Thymus (tissue), 11 donors: ENCODE results near the gene PRKACA. TPM values are rescaled to one million over a fixed set of nuclear protein-coding genes. Genes with fewer than 3 reads are reported as not detected.

Source experiments
- DNase-seq, 9 donors: peaks; one replicate each; pipeline ENCODE4 v3.0.0-alpha.2; 2013; ENCODE audit warnings: low spot score in 9 of 9, low read depth in 6 of 9, missing footprints in 1 of 9
- H3K27ac ChIP-seq, 2 donors: one replicate each; pipeline ENCODE4 v1.5.1; 2013; ENCODE audit warnings: control low read depth in 1 of 2, low read depth in 1 of 2, low read length in 1 of 2, mild to moderate bottlenecking in 1 of 2, moderate library complexity in 1 of 2
- H3K27me3 ChIP-seq, 2 donors: one replicate each; pipeline ENCODE4 v1.5.1; 2013; ENCODE audit warnings: low read length in 1 of 2; ENCODE audit not compliant: control insufficient read depth in 2 of 2, insufficient read depth in 1 of 2
- H3K36me3 ChIP-seq, 2 donors: one replicate each; pipeline ENCODE4 v1.5.1; 2013; ENCODE audit warnings: low read length in 1 of 2, mild to moderate bottlenecking in 1 of 2, moderate library complexity in 1 of 2; ENCODE audit not compliant: control insufficient read depth in 2 of 2, insufficient read depth in 2 of 2
- H3K4me1 ChIP-seq, 2 donors: one replicate each; pipeline ENCODE4 v1.5.1; 2013; ENCODE audit warnings: low read length in 2 of 2; ENCODE audit not compliant: control insufficient read depth in 2 of 2, insufficient read depth in 2 of 2
- H3K4me3 ChIP-seq, 2 donors: one replicate each; pipeline ENCODE4 v1.5.1; 2013; ENCODE audit warnings: low read length in 2 of 2, control low read depth in 1 of 2, mild to moderate bottlenecking in 1 of 2
- H3K9me3 ChIP-seq, 2 donors: one replicate each; pipeline ENCODE4 v1.5.1; 2013; ENCODE audit warnings: low read length in 1 of 2, mild to moderate bottlenecking in 1 of 2; ENCODE audit not compliant: control insufficient read depth in 2 of 2, insufficient read depth in 1 of 2
- WGBS: extraction: QIAGEN DNeasy Blood & Tissue Kit; methylation state at CpG from one replicate; pipeline ENCODE4 v1.1.7; 2013; 5-methylcytosine and 5-hydroxymethylcytosine counted together
- polyA plus RNA-seq: library from polyadenylated mRNA; stranded (reverse); fragments of 200-250 nt; gene quantifications from one replicate; pipeline ENCODE4 v1.2.3, GENCODE V29; 2013
- total RNA-seq: library from RNA; stranded (reverse); fragments of 120-200 nt; gene quantifications from one replicate; pipeline ENCODE4 v1.2.4, GENCODE V29; 2013
- donor health status: healthy.

PRKACA gene
- total and polyA plus RNA-seq, 2 donors: 10.2 to 36.8 TPM

GRCh38 chr19:14141041-14141440 is 23.5 kb upstream of the PRKACA start:
- Histone ChIP-seq H3K27me3 (no peaks in the 10 kb centered on the region), H3K36me3 (peaks cover 0 to 4% of the 10 kb centered on the region in 2 donors), H3K9me3 (peaks cover 0 to 3% of the 10 kb centered on the region in 2 donors), H3K4me1 (peaks cover 4 to 32% of the 10 kb centered on the region in 2 donors), H3K27ac (no peak overlapping the region), H3K4me3 (no peak overlapping the region)
- over 99% methylated on average over 8 of the region's 8 CpGs for WGBS
- no peak for DNase-seq

- Histone ChIP-seq H3K4me3 (no peak overlapping the region), H3K4me1 (peaks cover 14 to 42% of the 10 kb centered on the region in 2 donors), H3K27ac (no peak overlapping the region), H3K9me3 (peaks cover 0 to 4% of the 10 kb centered on the region in 2 donors), H3K36me3 (peaks cover 0 to 4% of the 10 kb centered on the region in 2 donors), H3K27me3 (no peaks in the 10 kb centered on the region)
- DNase-seq: no peak
- WGBS: 93% methylated on average over 9 of the region's 9 CpGs
Observed at GRCh38 chr19:14139944-14140343, 22.4 kb upstream of the PRKACA start.

- no peak for DNase-seq
Observed at GRCh38 chr19:14138576-14139265, 21.2 kb upstream of the PRKACA start.

GRCh38 chr19:14136509-14137281 is 19.1 kb upstream of the PRKACA start, which contains the start of gene ASF1B:
Gene ASF1B (minus strand): TSS chr19:14136589. CDS start chr19:14136456, 133 bp downstream.
- Histone ChIP-seq H3K9me3 (peaks cover 0 to 4% of the 10 kb centered on the region in 2 donors), H3K4me3 (peak within 1 kb of the TSS; percentile 70 to 93), H3K4me1 (peaks cover 15 to 44% of the 10 kb centered on the region in 2 donors), H3K36me3 (peaks cover 10 to 18% of the 10 kb centered on the region in 2 donors), H3K27ac (peak within 1 kb of the TSS; percentile 97 to 98), H3K27me3 (no peaks in the 10 kb centered on the region)
- WGBS: under 1% methylated on average over 78 of the region's 78 CpGs
- peak; percentile 95 to 100 (median 99) for DNase-seq

More at GRCh38 chr19:14138576-14139265, 21.2 kb upstream of the PRKACA start:
- H3K9me3 ChIP-seq: peaks cover 0 to 4% of the 10 kb centered on the region in 2 donors
- H3K4me1 ChIP-seq: peaks cover 17 to 51% of the 10 kb centered on the region in 2 donors
- no peak overlapping the region for H3K4me3 ChIP-seq
- WGBS: 93% methylated on average over 9 of the region's 9 CpGs
- H3K27ac ChIP-seq: peak overlapping the region in 1 of 2 donors; percentile 8
- H3K36me3 ChIP-seq: peaks cover 0 to 6% of the 10 kb centered on the region in 2 donors
- no peaks in the 10 kb centered on the region for H3K27me3 ChIP-seq

- peak in 1 of 9 donors; percentile 39 for DNase-seq
- H3K9me3 ChIP-seq: peaks cover 0 to 4% of the 10 kb centered on the region in 2 donors
- H3K36me3 ChIP-seq: peaks cover 10 to 21% of the 10 kb centered on the region in 2 donors
- WGBS: under 1% methylated on average over 38 of the region's 38 CpGs
- H3K4me1 ChIP-seq: peaks cover 15 to 38% of the 10 kb centered on the region in 2 donors
- H3K27me3 ChIP-seq: no peaks in the 10 kb centered on the region
- peak overlapping the region; percentile 73 to 74 for H3K27ac ChIP-seq
- H3K4me3 ChIP-seq: peak overlapping the region; percentile 60 to 72
Observed at GRCh38 chr19:14135985-14136508, 18.5 kb upstream of the PRKACA start.

- Histone ChIP-seq H3K36me3 (peaks cover 10 to 21% of the 10 kb centered on the region in 2 donors), H3K9me3 (peaks cover 0 to 4% of the 10 kb centered on the region in 2 donors), H3K4me3 (peak overlapping the region; percentile 60 to 72), H3K27me3 (no peaks in the 10 kb centered on the region), H3K4me1 (peaks cover 15 to 36% of the 10 kb centered on the region in 2 donors), H3K27ac (no peak overlapping the region)
- 59% methylated on average over 6 of the region's 6 CpGs for WGBS
- DNase-seq: no peak
Observed at GRCh38 chr19:14135355-14135754, 17.8 kb upstream of the PRKACA start.

GRCh38 chr19:14127929-14128509 is 10.5 kb upstream of the PRKACA start:
- no peaks in the 10 kb centered on the region for H3K27me3 ChIP-seq
- H3K4me1 ChIP-seq: no peaks in the 10 kb centered on the region
- no peaks in the 10 kb centered on the region for H3K9me3 ChIP-seq
- WGBS: 87% methylated on average over 4 of the region's 4 CpGs
- H3K36me3 ChIP-seq: peaks cover 47 to 54% of the 10 kb centered on the region in 2 donors
- no peak overlapping the region for H3K27ac ChIP-seq
- DNase-seq: no peak
- no peak overlapping the region for H3K4me3 ChIP-seq

- no peak overlapping the region for H3K27ac ChIP-seq
- no peak overlapping the region for H3K4me3 ChIP-seq
- 96% methylated on average over 8 of the region's 8 CpGs for WGBS
- H3K9me3 ChIP-seq: no peaks in the 10 kb centered on the region
- no peaks in the 10 kb centered on the region for H3K4me1 ChIP-seq
- no peak for DNase-seq
- H3K36me3 ChIP-seq: peaks cover 48 to 56% of the 10 kb centered on the region in 2 donors
- no peaks in the 10 kb centered on the region for H3K27me3 ChIP-seq
Observed at GRCh38 chr19:14127176-14127575, 9.6 kb upstream of the PRKACA start.
